C4-2B (cell line): Measurements from ENCODE around the gene STAT4.

ENCODE experiments used
- H3K27ac ChIP-seq: fragments of 450-650 bp; 2 replicates; pipeline ENCODE4 v1.5.1; 2017
- ZFX ChIP-seq: fragments of 450-650 bp; IDR thresholded peaks from 2 replicates; pipeline ENCODE4 v1.6.1; 2017
- TF ChIP-seq, protein P1 (sequence below): fragments of 450-650 bp; conservative IDR thresholded peaks from 2 replicates; pipeline ENCODE4 v1.5.1; 2017; ENCODE audit warnings: mild to moderate bottlenecking

STAT4 gene, protein sequence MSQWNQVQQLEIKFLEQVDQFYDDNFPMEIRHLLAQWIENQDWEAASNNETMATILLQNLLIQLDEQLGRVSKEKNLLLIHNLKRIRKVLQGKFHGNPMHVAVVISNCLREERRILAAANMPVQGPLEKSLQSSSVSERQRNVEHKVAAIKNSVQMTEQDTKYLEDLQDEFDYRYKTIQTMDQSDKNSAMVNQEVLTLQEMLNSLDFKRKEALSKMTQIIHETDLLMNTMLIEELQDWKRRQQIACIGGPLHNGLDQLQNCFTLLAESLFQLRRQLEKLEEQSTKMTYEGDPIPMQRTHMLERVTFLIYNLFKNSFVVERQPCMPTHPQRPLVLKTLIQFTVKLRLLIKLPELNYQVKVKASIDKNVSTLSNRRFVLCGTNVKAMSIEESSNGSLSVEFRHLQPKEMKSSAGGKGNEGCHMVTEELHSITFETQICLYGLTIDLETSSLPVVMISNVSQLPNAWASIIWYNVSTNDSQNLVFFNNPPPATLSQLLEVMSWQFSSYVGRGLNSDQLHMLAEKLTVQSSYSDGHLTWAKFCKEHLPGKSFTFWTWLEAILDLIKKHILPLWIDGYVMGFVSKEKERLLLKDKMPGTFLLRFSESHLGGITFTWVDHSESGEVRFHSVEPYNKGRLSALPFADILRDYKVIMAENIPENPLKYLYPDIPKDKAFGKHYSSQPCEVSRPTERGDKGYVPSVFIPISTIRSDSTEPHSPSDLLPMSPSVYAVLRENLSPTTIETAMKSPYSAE

DNA sequence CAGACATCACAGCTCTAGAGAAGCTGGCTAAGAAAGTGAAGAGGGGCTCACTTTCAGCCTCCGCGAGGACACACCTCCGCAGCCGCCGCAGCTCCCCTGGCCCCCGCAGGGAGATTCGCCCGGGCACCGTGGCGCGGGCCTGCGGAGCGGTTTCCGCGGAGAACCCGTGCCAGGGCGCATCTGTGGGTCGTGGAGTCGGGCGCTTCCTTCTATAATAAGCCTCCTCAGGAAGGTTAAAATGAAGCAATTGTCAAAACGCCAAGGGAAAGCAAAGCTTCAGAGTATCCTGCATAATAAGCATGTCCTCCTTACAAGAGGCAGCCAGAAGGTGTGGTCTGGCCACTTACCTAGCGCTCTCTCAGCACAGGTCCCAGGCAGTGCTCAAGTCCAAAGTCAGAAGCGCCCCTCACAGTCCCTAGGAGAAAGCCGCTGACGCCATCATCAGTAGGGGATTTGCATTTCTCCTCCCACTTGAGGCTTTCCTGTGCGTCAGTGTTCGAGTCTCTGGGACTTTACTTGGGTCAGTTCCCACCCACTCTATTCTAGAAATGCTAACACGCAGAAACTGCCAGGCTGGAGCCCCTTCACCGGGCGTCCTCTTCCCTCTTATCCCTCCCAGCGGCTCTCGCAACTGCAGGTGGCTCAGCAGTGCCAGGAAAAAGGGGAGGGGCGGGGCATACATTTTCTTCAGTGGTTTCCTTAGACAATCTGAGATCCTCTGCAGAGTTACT lies at the start of gene STAT4:
Gene STAT4, minus strand, starts transcription at position 395 of the 731 bp plus-strand sequence. CDS start 2,791 bp downstream, outside the sequence.
- no peak for TF ChIP-seq ZFX
- TF ChIP-seq, protein P1, sequence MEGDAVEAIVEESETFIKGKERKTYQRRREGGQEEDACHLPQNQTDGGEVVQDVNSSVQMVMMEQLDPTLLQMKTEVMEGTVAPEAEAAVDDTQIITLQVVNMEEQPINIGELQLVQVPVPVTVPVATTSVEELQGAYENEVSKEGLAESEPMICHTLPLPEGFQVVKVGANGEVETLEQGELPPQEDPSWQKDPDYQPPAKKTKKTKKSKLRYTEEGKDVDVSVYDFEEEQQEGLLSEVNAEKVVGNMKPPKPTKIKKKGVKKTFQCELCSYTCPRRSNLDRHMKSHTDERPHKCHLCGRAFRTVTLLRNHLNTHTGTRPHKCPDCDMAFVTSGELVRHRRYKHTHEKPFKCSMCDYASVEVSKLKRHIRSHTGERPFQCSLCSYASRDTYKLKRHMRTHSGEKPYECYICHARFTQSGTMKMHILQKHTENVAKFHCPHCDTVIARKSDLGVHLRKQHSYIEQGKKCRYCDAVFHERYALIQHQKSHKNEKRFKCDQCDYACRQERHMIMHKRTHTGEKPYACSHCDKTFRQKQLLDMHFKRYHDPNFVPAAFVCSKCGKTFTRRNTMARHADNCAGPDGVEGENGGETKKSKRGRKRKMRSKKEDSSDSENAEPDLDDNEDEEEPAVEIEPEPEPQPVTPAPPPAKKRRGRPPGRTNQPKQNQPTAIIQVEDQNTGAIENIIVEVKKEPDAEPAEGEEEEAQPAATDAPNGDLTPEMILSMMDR: no peak
- no peak within 1 kb of the TSS for H3K27ac ChIP-seq

DNA sequence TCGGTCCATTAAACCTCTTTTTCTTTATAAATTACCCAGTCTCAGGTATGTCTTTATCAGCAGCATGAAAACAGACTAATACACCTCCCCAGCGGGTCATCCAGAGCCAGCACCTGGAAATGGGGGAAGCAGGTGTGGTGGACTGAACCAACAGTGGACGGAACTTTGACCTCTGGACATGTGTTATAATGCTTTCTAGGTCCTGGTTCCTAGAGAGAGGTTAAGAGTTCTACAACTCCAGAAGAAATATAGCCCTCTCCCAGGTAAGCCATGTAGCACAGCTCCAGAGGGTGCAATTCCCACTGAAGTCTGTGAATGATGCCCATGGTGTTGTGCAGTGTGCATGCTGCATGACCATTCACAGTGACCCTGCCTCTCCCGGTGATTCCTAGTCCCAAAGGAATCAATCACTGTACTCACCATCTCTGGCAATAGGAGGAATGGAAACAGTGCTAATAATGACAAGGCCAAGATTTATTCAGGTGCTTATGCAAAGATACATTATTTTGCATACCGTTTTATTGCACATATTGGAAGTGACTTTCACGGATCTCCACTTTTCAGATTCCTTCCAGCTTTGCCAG lies 49.2 kb upstream of the STAT4 start:
- no peak overlapping the region for H3K27ac ChIP-seq
- TF ChIP-seq, protein P1: no peak
- no peak for TF ChIP-seq ZFX

DNA sequence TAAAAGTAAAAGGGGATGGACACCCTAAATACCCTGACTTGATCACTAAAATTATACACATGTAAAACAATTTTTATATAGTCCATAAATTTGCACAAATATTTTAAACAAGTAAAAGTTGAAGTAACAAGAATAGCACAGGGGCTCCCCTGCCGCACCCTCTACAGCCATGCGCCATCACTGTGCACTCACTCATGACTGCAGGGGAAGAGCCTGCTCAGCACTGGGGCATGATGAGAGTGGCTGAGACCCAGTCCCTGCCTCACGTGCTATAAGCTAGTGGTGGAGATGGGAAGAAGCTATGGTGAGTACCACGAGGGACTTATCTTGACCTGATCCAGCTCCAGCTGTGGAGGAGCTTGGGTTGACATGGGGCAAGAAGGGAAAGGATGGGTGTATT lies 47.5 kb upstream of the STAT4 start:
- TF ChIP-seq ZFX: no peak
- TF ChIP-seq, protein P1: no peak

DNA sequence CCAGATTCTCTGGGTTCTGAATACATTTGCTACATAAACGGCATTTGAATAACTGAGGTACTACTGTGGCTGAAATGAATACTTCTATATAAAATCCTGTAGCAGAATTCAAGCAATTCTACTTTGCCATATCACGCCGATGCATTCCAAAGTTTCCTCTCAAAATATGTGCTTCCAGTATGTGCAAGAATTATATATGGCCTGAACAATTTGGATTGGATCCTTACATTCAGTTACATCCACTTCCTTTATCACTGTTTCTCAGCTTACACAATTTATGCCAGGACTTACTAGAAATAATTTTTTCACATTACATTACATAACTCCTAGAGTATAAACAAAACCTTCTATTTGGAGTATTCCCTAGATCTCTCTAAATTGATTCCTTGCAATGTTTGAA lies 46.3 kb upstream of the STAT4 start:
- TF ChIP-seq, protein P1: no peak
- TF ChIP-seq ZFX: no peak
- H3K27ac ChIP-seq: no peak overlapping the region

More for the DNA sequence above, 47.5 kb upstream of the STAT4 start:
- no peak overlapping the region for H3K27ac ChIP-seq

DNA sequence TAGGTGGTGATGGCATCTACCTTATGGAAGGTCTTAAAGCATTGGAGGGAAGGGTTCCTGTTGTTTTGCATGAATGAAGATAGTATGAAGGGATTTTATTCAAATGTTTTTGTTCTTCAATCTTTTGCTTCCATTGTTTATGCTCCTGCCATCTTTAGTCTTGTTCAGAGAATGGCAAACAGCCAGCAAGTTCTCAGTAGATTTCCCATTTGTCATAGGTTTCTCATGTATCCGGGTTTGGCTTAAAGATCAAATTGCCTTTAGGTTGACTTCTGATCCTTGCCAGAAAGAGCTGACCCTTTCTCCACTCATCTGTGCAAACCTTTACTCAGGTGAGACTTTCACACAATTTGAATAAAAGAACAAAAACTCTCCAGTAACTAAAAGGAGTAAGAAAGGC lies 44.2 kb upstream of the STAT4 start:
- no peak overlapping the region for H3K27ac ChIP-seq
- TF ChIP-seq, protein P1: no peak
- no peak for TF ChIP-seq ZFX

DNA sequence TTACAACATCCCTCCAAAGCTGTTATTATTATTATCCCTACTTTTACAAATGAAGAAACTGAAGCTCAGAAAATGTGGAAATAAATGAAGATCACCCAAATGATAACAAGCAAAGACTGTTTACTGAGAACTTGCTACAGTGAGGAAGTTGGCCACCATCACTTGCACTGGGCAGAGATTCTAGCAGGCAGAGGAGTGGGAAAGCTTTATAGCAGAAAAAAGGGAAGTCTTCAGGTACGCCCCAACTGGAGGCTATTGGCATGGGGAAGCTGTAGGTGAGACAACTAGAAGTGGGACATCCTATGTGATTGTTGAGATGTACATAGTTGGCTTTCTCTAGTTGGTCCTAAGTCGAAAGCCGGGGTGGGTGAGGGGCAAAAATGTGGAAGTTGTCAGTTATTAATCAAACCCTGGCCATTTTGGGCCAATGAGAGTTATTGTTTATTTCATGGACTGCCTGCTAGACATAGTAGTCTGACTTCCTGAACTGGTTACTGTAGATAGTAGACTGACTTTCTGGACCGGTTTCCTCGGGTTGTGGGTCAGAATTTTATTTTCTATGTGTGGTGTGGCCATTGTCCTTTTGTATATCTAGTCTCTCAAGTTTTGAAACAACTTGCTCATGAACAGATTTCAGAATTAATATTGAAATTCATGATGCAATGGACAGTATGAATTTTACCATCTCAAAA lies 40.2 kb upstream of the STAT4 start:
- no peak for TF ChIP-seq ZFX
- TF ChIP-seq, protein P1: no peak
- no peak overlapping the region for H3K27ac ChIP-seq
